HG03135 (cell line): Measurements from ENCODE around the gene ARHGAP9.

ENCODE experiments used
- ATAC-seq: cut with Tn5 transposase; IDR thresholded peaks from one replicate; pipeline ENCODE4 v1.9.1; 2021; ENCODE audit warnings: mild to moderate bottlenecking, moderate library complexity; ENCODE audit not compliant: unreplicated experiment

Gene ARHGAP9

GRCh38 chr12:57479376-57480115 lies at the start of gene ARHGAP9:
Gene ARHGAP9, minus strand, starts transcription at chr12:57479866. Its CDS starts 460 bp downstream, at chr12:57479406.
- peak; percentile 44 for ATAC-seq

- no peak for ATAC-seq
Observed at GRCh38 chr12:57528831-57529555, 49.3 kb upstream of the ARHGAP9 start.

GRCh38 chr12:57528176-57528575 lies 48.5 kb upstream of the ARHGAP9 start:
- no peak for ATAC-seq

GRCh38 chr12:57527184-57527583 lies 47.5 kb upstream of the ARHGAP9 start:
- ATAC-seq: no peak

GRCh38 chr12:57526477-57527126 lies 46.9 kb upstream of the ARHGAP9 start:
- no peak for ATAC-seq

GRCh38 chr12:57525615-57526383 lies 46.1 kb upstream of the ARHGAP9 start:
- ATAC-seq: no peak

- no peak for ATAC-seq
Observed at GRCh38 chr12:57524814-57525614, 45.3 kb upstream of the ARHGAP9 start.

GRCh38 chr12:57523706-57524614 lies 44.3 kb upstream of the ARHGAP9 start:
- no peak for ATAC-seq

- no peak for ATAC-seq
Observed at GRCh38 chr12:57522887-57523705, 43.4 kb upstream of the ARHGAP9 start.

- peak; percentile 42 for ATAC-seq
Observed at GRCh38 chr12:57522011-57522886, 42.6 kb upstream of the ARHGAP9 start, which contains the start of gene MBD6. Gene MBD6, plus strand, starts transcription at chr12:57522824. Its CDS starts 1,480 bp downstream, at chr12:57524304.

- ATAC-seq: no peak
Observed at GRCh38 chr12:57521525-57522010, 41.9 kb upstream of the ARHGAP9 start.

- peak; percentile 59 for ATAC-seq
Observed at GRCh38 chr12:57520053-57520818, 40.6 kb upstream of the ARHGAP9 start, which contains the start of gene DDIT3. Gene DDIT3, minus strand, starts transcription at chr12:57520514. Its CDS starts 3,108 bp downstream, at chr12:57517406.

GRCh38 chr12:57519796-57520052 lies 40.1 kb upstream of the ARHGAP9 start:
- no peak for ATAC-seq

GRCh38 chr12:57518920-57519795 lies 39.5 kb upstream of the ARHGAP9 start:
- ATAC-seq: no peak

GRCh38 chr12:57518176-57518919 lies 38.7 kb upstream of the ARHGAP9 start:
- ATAC-seq: no peak
